ENCODE measurements around the gene CBX7.
A peak's percentile ranks its signal among the peaks of the same experiment; 100 is the strongest.

The CBX7 gene

GRCh38 chr22:39146256-39147101, 6.0 kb downstream of the CBX7 start:
- DNase-seq: no peak

DNA sequence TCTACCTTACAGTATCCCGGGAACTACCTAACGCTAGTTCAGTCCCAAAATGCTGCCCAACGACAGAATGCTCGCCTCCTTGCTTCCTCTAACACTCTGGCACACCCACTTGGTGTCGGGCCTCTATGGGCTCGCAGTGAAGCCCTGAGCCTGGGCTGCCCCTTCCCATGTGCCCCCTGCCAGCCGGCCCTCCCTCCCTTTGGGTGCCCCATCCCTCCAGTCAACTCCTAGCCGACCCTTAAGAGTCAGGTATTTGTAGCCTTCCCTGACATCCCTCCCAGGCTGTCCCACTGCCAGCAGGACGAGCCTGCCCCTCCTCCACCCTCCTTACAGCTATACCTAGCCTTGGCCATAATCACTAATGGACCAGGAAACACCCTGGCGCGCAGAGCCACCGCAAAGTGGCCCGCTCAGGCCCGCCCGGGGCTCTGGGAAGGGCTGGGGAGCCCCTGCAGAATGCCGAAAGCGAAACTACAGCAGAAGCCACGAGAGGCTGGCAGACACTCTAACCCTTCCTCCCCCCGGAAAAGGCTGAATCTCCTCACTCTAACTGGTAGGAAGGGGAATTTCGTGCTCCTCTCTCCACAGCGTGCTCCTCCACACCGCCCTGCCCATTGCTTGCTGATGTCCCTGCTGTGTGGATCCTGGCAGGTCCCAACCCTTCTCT, 8.2 kb downstream of the CBX7 start:
- peak; percentile 51 for DNase-seq

DNA sequence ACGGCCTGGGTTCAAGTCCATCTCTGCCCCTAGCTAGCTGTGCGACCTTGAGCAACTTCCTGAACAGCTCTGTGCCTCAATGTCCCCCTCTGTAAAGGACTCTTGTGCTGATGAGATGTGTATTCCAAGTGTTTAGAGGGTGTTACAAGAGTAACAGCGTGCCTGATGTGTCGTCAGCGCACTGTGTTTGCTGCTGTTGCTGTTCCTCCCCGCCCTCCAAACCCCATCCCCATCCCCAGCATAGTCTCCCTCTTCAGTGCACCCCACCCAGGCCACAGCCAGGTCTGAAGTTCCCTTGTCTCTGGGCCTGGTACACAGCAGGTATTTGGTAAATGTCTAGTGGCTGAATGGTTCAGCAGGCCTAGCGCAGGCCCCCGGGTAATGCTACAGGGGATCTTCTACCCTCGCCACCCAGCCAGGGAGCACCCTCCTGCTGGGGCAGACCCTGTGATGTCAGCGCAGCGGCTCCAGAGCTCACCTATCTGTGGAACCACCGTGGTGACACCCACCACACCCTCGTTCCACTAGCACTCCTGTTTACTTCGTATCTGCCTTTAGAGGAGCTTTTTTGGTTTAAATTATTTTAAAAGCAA, 10.3 kb downstream of the CBX7 start:
- no peak for DNase-seq

- DNase-seq: no peak
Measured at GRCh38 chr22:39139933-39140332, 12.5 kb downstream of the CBX7 start.

- DNase-seq: no peak
Measured at GRCh38 chr22:39138357-39138997, 14.0 kb downstream of the CBX7 start.

GRCh38 chr22:39136317-39136716, 16.2 kb downstream of the CBX7 start:
- DNase-seq: no peak

DNA sequence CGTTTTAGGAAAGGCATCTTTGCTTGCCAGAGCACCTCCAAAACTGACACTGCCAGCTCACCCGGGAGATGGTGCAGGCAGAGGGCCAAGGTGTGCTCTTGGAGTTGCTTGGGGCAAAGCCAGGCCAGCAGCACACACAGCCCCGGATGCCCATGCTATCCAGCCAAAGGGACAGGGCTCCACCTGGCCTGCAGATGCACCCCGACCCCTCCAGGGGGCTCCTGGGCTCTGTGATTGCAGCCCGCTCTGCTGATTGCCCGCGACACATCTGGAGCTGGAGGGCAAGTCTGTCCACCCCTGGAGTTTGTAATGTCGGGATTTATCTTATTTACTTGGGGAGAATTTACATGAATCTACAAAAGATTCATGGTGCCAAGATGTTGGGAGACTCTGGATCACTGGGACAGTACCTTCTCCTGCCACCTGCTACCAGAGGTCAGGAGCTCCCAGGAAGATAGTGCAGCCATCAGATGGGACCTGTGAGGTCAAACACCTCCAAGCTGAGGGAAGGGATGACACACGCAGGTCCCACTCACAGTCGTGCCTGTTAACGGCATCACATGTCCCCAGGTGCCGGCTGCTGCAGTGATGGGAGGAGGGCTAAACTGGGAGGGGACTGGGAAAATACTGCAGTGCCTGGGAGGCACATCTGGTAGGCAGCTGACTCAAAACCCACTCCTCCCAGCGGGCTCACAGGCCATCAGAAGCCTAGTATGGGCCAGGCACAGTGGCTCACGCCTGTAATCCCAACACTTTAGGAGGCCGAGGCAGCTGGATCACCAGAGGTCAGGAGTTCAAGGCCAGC, 17.2 kb downstream of the CBX7 start:
- DNase-seq: peak; percentile 61

DNA sequence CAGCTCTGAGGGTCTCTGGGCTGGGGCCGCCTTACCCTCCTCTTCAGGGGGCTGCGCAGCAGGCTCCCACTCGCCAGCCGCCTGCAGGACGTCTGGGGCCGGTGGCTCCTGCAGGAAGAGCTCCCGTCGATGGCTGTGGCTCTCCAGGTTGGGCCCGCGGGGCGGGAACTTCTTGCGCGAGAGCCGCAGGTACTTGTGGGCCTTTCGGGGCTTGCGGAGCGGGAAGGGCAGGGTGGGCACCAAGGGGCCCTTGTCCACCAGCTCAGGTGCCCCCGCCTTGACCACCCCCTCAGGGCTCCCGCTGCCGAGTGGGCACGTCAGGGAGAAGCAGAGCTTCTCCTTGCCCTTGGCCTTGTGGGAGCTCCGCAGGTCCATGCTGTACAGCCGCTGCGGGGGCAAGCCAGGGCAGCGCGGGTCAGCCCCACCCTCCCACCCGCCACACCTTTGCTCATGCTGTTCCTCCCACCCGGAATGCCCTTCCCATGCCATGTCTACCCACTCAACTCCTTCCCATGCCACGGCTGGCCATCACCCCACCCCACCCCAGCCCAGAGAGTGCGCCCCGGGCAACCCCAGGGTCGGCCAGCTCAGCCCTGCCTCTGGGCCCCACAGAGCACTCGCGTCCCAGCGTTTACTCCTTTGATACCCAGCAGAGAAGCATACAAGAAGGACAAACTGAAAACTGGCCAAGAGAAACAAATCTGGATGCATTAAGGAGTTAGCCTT, 18.0 kb downstream of the CBX7 start:
- DNase-seq: no peak

DNA sequence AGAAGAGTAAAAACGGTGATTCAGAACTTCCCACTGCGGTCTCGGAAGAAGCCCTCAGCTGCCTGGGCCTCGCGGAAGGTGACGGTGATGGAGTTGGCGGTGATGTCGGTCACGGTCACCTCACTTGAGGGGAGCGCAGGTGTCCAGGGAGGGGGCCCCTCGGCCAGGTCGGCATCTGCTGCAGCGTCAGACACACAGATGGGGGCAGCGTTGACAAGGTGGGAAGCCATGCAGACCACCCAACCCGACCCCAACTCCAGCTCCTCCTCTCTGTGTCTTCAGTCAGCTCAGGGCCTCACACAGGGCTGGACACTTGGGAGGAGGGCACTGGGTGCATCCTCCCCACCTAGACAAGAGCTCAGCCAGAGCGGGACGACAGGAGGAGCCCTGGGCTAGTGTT, 18.6 kb downstream of the CBX7 start:
- DNase-seq: no peak

DNA sequence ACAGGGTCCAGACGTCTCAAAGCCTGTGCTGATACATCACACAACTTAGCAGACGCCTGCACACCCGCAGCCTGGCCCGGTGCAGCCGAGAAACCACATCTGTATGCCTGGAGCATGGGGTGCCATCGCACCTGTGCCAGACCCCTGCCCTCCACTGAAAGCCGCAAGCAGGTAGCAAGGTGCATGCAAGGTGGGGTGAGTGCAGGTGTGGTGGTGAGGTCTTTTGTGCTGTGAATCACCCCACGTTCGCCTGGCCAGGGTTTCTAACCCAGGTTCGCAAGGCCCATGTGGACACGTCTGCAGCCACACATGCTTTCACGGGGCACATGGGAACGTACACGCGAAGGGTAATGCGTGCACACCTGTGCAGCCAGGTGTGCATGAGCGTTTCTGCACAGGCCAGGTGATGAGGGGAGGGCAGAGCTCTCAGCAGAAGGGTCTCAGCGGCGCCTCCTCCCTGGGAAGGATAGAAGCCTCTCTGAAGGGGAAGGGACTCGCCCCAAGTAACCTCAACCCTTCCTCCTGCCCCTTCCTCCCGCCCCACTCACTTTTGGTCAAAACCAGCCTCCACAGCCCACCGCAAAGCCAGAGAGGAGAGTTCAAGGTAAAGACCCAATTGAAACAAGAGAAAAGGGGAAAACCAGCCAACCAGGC, 19.5 kb downstream of the CBX7 start:
- DNase-seq: no peak

- DNase-seq: no peak
Measured at GRCh38 chr22:39132281-39132680, 20.2 kb downstream of the CBX7 start.

GRCh38 chr22:39130892-39131855, 21.3 kb downstream of the CBX7 start:
- no peak for DNase-seq

DNA sequence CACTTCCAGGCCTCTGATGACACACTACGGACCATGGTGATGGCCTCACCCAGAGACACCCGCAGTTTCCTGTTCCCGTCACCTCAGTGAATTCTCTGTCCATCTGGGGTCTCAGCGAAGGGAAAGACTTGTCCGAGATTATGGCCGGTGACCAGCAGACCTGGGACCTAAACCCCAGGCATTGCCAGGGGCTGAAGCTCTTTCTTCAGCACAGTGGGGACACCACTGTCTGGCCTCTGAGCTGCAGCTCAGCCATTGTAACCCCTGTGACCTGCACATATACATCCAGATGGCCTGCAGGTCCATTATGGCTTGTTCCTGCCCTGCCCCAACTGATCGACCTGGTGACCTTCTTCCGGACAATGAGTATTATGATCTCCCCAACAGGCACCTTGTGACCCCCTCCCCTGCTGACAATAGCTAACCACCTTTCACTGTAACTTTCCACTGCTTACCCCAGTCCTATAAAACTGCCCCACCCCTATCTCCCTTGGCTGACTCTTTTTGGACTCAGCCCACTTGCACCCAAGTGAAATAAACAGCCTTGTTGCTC, 22.3 kb downstream of the CBX7 start:
- no peak for DNase-seq

GRCh38 chr22:39129746-39130145, 22.7 kb downstream of the CBX7 start:
- DNase-seq: no peak

DNA sequence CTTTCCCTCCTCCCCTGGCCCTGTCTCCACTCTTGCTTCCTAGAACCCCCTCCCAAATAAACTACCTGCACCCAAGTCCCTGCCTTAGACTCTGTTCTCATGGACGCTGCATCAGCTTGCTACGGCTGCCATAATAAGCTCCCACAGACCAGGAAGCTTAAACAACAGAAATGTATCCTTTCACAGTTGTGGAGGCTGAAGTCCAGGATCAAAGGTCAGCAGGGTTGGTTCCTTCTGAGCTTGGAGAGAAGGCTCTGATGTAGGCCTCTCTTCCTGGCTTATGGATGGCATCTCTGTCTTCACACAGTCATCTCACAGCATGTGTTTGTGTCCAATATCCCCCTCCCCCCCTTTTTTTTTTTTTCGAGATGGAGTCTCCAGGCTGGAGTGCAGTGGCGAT, 23.4 kb downstream of the CBX7 start:
- DNase-seq: no peak

GRCh38 chr22:39128508-39128907, 24.0 kb downstream of the CBX7 start:
- DNase-seq: no peak

- no peak for DNase-seq
Measured at GRCh38 chr22:39125622-39126021, 26.9 kb downstream of the CBX7 start.

DNA sequence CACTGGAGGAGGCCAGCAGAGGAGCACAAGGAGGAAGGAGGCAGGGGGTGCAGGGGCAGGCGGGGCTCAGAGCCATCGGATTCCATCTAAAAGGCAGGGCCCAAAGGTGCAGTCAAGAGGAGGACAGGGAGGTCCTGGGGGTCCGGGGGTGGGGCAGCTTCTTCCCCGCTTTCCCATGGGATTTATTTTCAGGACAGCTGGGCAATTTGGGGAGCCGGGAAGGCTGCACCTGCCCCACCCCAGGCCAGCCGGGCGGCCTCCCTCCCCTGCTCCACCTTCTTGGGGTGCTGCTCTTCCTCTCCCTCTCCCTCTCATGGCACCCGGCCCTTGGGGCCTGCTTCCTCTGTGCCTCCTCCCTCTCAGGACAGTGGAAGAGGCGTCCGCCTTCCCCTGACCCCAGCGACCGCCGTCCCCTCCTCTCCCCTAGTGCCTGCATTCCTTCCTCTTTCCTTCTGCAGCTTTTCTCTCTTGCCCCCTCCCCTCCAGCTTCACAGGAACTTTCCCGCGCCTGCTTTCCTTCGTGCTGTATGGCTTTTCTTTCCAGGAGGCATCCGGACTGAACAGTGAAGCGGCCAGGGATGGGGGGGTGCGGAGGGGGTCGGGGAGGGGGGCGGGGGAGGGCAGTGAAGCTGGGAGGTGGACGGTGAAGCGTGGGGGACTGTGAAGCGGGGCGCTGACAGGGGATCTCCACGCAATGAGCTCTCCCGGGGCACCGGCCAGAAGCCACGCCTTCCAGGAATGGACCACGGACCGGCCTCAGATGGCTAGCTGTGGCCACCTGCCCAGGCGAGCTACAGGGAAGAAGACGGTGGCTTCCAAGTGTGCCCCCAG, 28.5 kb downstream of the CBX7 start:
- DNase-seq: no peak
